HL-60/S4 treated with retinoic acid at 250 ng/mL for 4 days and 3 days (cell line): ENCODE measurements around the gene RABAC1.

Experiments
- in situ Hi-C: fragments of 300-500 bp; cut with MboI; formaldehyde crosslinking; loops from 2 replicates; pipeline ENCODE4 v1.7.0; 2022; ENCODE audit warnings: low sequenced_read_pairs

The RABAC1 gene

DNA sequence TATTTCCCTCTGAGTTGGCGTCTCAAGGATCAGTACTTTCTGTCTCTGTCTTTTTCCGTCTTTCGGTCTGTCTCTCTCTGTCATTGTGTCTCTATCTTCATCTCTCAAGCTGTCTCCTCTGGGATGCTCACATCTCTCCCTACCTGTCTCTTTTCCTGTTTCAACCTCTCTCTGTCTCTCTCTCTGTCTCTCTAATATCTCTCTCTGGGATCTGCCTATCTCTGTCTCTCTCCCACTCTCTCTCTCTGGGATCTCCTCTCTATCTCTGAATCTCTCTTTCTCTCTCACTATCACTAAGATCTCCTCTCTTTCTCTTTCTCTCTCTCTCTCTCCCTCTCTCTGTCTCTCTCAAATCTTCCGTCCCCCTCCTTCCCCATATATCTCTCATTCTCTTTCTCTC lies 30.9 kb upstream of the RABAC1 start:
- in situ Hi-C loops: no loop called here

DNA sequence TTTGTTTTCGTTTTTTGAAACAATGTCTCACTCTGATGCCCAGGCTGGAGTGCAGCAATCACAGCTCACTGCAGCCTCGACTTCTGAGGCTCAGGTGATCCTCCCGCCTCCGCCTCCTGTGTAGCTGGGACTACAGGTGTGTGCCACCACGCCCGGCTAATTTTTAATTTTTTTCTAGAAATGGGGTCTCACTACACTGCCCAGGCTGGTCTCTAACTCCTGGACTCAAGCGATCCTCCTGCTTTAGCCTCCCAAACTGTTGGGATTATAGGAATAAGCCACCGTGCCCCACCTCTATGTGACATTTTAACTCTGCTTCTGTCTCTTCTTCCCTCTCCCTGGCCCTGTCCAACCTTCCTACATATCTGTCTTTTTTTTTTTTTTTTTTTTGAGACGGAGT lies 29.8 kb upstream of the RABAC1 start:
- in situ Hi-C loops: no loop called here

DNA sequence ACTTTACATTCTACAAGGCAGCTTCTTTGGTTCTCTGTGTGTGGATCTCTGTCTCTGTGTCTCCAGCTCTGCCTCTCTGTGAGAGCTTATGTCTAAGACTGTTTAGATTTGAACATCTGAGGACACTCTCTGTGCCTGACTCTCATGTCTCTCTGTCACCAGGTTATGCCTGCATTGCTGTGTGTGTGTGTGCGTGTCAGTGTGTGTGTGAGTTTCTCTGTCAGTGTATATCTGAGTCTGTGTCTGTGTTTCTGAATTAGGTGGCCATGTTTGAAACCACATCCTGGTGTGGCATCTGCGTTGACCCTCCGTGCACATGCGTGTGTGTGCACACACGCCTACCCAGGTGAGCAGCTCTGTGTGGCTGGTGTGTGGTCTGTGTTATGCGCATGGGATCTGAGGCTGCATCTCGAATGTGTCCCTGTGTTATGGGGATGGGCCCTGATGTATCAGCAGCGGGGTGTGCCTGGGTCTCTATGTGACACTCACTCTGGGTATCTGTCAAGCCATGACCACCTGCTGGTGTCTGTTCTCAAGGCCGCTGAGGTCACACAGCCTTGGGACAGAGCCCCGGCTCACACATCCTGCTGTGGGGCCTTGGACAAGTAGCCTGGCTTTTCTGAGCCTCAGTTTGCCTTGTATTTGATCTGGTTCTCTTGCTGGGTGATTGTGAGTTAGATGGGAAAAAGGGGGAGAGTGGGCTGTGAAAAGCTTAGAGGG lies 28.2 kb upstream of the RABAC1 start:
- in situ Hi-C loops: no loop called here

DNA sequence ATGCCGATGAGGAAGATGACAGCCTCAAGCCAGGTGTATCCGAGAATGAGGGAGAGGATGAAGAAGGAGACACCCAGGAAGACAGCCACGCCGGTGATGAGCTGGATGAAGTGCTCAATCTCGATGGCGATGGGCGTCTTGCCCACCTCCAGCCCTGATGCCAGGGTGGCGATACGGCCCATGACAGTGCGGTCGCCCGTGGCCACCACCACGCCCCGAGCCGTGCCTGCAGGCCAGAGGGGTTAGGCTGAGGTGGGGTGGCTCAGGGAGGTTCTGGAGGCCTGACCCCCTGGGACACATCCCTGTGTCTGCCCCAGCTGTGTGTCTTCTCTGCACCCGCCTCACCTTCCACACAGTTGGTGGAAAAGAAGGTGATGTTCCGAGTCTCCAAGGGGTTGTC lies 25.8 kb upstream of the RABAC1 start:
- in situ Hi-C loops: no loop called here

DNA sequence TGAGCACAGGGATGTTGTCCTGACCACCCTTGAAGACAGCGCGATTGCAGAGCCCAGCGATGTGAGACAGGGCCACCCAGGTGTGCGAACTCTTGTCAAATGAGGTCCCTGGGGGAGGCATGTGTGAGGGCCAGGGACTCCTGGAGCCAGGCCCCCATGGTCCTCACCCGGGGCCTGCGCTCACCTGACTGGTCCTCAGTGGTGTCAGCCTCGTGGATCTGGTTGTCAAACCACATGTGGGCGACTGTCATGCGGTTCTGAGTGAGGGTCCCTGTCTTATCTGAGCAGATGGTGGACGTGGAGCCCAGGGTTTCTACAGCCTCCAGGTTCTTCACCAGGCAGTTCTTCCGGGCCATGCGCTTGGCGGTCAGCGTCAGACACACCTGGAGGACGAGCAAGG lies 22.6 kb upstream of the RABAC1 start:
- in situ Hi-C loops: no loop called here

GRCh38 chr19:41978470-41978869 lies 19.3 kb upstream of the RABAC1 start:
- in situ Hi-C loops: no loop called here

DNA sequence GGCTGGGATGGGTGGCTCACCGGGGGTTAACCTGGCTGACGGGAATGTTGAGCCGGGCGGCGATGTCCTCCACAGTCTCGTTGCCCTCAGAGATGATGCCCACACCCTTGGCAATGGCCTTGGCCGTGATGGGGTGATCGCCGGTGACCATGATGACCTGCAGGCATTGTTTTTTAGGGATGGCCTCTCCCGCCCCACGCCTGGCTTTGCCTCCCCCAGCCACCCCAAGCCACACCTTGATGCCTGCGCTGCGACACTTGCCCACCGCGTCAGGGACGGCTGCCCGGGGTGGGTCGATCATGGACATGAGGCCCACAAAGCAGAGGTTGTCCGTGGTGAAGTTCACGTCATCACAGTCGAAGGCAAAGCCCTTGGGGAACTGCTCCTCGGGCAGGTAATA lies 18.8 kb upstream of the RABAC1 start:
- in situ Hi-C loops: no loop called here

GRCh38 chr19:41974652-41975051 lies 15.5 kb upstream of the RABAC1 start:
- in situ Hi-C loops: no loop called here

GRCh38 chr19:41971363-41971762 lies 12.2 kb upstream of the RABAC1 start:
- in situ Hi-C loops: no loop called here

DNA sequence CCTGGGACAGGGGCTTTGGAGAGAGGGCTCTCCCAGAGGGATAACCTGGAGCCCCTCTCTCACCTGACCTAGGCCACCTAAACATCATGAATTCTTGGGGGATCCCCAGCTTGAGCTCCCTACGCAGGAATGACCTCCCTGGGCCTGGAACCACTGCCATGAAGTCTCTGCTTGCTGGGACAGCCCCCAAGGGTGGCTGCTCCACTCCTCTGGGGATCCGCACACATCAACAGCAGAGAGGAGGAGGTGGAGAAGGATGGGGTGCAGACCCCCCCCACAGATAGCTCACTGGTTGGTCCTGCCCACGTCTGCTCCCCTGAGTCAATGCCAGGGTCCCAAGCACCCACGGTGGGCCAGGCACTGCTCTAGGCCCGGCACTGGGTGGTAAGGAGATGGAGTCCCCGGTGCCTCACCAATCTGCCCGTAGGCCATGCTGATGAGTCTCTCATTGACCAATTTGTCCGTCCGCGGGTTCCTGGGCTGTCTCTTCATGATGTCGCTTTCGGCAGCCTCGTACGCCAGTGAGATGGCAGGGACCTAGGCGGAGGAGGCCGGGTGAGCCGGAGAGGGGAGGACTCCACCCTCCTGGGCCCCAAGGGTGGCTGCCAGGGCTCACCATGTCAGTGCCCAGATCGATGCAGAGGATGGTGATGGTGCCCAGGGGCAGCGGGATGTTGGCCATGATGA lies 10.8 kb upstream of the RABAC1 start:
- in situ Hi-C loops: no loop called here

DNA sequence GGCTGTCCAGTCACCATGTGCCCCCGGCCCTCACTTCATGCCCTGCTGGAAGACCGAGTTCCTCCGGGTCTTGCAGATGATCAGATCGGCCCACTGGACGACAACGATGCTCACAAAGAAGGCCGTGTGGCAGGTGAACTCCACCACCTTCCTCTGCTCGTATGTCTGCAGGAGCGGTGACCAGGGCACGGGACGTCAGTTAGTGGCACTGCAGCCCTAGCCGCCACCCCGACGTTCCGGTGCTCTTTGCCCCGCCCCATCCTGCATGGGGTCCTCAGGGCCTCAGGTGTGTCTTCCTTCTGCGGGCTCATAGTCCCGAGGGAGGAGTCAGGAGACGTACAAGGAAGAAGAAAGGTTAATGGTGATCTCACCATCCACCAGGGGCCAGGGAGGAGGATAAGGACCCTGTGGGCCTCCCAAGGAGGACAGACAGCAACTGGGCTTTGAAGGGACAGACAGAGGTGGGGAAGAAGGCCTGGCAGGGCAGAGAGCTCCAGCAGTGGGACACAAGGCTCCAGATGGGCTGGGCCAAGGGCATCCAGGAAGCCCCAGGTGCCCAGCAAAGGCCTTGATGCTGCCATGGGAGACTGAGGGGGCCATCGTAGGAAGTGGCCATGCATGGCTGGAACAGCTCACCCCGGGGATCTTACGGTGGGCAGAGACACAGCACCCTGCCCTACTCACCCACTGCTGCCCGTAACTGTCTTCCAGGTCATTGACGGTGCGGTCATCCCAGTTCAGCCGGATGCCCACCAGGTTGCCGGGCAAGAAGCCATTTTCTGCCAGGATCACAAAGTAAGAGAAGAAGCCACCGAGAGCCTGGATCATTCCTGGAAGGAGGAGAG lies 9.9 kb upstream of the RABAC1 start:
- in situ Hi-C loops: no loop called here

DNA sequence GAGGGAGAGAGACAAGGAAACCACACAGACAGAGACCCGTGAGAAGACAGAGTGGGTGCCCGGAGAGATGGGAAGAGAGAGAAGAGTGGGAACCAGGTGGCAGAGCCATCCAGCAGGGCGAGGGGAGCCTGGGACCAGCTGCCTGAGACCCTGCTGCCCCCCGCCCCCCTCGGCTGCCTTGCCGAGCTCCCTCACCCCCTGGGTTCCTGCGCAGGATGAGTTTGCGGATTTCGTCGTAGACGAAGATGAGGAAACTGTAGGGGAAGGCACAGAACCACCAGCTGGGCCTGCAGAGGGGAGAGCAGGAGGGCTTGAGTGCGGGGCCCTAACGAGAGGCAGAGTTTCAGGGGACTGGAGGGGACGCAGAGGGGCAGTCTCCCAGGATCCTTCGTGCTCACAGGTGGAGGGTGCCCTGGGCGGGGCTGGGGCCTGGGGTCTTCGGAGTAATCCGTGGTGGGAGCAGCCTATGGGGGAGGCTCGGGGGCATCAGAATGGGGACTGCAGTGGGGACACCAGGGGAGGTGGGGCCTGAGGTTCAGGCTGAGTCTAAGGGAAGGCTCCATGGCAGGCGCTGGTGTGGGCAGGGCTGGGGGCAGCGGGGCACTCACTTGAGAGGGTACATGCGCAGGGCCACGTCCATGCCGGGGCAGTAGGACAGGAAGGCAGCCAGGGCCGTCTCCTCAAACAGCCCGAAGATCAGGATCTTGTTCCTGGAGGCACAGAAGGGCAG lies 8.1 kb upstream of the RABAC1 start:
- in situ Hi-C loops: no loop called here

- in situ Hi-C loops: no loop called here
Observed at GRCh38 chr19:41965106-41965505, 6.0 kb upstream of the RABAC1 start.

- in situ Hi-C loops: no loop called here
Observed at GRCh38 chr19:41960973-41961372, 1.9 kb upstream of the RABAC1 start.

GRCh38 chr19:41958367-41959055 lies 610 bp downstream of the RABAC1 start:
- in situ Hi-C loops: no loop called here

DNA sequence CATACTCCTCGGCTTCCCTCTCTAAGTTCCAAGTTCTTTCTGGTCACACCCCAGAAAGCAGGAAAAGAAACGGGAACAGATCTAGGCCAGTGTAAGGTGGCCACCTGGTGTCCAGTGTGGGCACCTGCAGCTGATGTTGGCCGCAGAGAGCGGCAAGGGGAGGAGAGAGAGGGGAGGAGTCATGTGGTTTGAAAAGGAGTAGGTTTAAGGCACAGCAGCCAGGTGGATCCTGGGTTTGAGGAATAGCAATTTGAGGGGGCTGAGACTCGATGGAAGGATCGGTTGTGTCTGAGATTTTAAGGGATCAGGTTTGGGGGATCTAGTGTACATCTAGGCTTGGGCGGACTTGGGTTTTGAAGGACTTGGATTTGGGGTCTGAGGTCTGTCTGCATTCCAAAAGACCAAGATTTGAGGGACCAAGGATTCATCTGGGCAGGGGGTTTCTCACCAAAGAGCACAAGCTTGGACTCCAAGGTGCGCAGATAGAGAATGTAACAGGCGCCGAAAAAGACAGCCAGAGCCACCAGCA lies 1.2 kb downstream of the RABAC1 start:
- in situ Hi-C loops: no loop called here

- in situ Hi-C loops: no loop called here
Observed at GRCh38 chr19:41957161-41957837, 1.8 kb downstream of the RABAC1 start.

GRCh38 chr19:41956621-41957020 lies 2.5 kb downstream of the RABAC1 start:
- in situ Hi-C loops: no loop called here

GRCh38 chr19:41955521-41955920 lies 3.6 kb downstream of the RABAC1 start:
- in situ Hi-C loops: no loop called here

- in situ Hi-C loops: no loop called here
Observed at GRCh38 chr19:41951686-41952172, 7.4 kb downstream of the RABAC1 start.
